Measurements from ENCODE around the gene AP3D1.

DNA sequence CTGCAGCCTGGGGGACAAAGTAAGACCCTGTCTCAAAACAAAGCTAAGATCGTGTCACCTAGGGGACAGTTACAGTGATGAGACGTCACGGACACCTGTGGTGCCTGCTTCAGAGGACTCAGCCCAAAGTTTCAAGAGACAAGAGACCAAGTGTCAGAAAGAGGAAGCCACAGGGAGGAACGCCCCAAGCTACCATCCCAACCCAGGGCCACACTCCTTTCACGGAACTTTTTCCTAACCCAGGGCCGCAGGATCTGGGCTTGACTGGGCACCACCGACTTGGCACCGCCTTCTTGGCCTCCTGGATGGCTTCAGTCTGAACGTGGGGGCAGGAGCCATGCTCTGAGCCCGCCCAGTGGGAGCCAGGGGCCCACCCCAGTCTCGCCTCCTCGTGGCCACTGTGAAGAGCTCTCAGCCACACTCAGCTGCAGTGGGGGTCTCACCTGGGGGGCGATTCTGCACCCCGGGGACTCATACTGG is 63.7 kb downstream of the AP3D1 start:
- TF ChIP-seq POLR2A (IDR thresholded peaks at IDR 0.05; ENCODE audit: extremely low read depth, insufficient read length) (no peak), MYC (IDR thresholded peaks at IDR 0.05; ENCODE audit: low read depth, low read length) (no peak)
- TF ChIP-seq, protein P1, sequence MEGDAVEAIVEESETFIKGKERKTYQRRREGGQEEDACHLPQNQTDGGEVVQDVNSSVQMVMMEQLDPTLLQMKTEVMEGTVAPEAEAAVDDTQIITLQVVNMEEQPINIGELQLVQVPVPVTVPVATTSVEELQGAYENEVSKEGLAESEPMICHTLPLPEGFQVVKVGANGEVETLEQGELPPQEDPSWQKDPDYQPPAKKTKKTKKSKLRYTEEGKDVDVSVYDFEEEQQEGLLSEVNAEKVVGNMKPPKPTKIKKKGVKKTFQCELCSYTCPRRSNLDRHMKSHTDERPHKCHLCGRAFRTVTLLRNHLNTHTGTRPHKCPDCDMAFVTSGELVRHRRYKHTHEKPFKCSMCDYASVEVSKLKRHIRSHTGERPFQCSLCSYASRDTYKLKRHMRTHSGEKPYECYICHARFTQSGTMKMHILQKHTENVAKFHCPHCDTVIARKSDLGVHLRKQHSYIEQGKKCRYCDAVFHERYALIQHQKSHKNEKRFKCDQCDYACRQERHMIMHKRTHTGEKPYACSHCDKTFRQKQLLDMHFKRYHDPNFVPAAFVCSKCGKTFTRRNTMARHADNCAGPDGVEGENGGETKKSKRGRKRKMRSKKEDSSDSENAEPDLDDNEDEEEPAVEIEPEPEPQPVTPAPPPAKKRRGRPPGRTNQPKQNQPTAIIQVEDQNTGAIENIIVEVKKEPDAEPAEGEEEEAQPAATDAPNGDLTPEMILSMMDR (IDR thresholded peaks at IDR 0.05; ENCODE audit: low read depth, low read length), result no peak
- TF ChIP-seq, protein P2, sequence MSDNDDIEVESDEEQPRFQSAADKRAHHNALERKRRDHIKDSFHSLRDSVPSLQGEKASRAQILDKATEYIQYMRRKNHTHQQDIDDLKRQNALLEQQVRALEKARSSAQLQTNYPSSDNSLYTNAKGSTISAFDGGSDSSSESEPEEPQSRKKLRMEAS (IDR thresholded peaks at IDR 0.05; ENCODE audit: low read depth, low read length), result no peak
